Activated CD4-positive, alpha-beta memory T cell treated with anti-CD3 and anti-CD28 coated beads for 36 hours (primary cell): Measurements from ENCODE around the gene MYLIP. TPM values are rescaled to one million over a fixed set of nuclear protein-coding genes. Genes with fewer than 3 reads are reported as not detected.

Source experiments
- CTCF ChIA-PET: fragments of 350-600 bp; sonication (Branson Sonifier 250); formaldehyde crosslinking; loops from one replicate; lab custom pipeline; 2021; ENCODE audit warnings: antibody characterized with exemption, inconsistent platforms; lab: Charles Lee
- POLR2A ChIA-PET: fragments of 350-600 bp; sonication (Branson Sonifier 250); formaldehyde crosslinking; loops from one replicate; lab custom pipeline; 2021; ENCODE audit warnings: antibody characterized with exemption; lab: Charles Lee
- DNase-seq: peaks from one replicate; pipeline ENCODE4 v3.0.0-alpha.2; 2020
- H3K27ac Mint-ChIP-seq: one replicate; pipeline ENCODE4 v1.8.0; 2021; ENCODE audit warnings: mixed read lengths
- H3K27me3 Mint-ChIP-seq: one replicate; pipeline ENCODE4 v1.8.0; 2021; ENCODE audit warnings: mixed read lengths
- H3K36me3 Mint-ChIP-seq: one replicate; pipeline ENCODE4 v1.8.0; 2021; ENCODE audit warnings: mixed read lengths
- H3K4me1 Mint-ChIP-seq: one replicate; pipeline ENCODE4 v1.8.0; 2021; ENCODE audit warnings: low read depth, mixed read lengths
- H3K4me3 Mint-ChIP-seq: one replicate; pipeline ENCODE4 v1.8.0; 2021; ENCODE audit warnings: mild to moderate bottlenecking, mixed read lengths
- H3K9me3 Mint-ChIP-seq: one replicate; pipeline ENCODE4 v1.8.0; 2021; ENCODE audit warnings: mixed read lengths
- intact Hi-C: fragments of 100-400 bp; cut with micrococcal nuclease; formaldehyde crosslinking; loops from one replicate; pipeline ENCODE4 v1.15.1; 2023
- total RNA-seq, 2 experiments: library from RNA; stranded (reverse); gene quantifications; one replicate each; pipeline ENCODE4 v1.2.3, GENCODE V29; 2021

Gene MYLIP
- total RNA-seq, 2 experiments from 2014 or later: 11.4 TPM

DNA sequence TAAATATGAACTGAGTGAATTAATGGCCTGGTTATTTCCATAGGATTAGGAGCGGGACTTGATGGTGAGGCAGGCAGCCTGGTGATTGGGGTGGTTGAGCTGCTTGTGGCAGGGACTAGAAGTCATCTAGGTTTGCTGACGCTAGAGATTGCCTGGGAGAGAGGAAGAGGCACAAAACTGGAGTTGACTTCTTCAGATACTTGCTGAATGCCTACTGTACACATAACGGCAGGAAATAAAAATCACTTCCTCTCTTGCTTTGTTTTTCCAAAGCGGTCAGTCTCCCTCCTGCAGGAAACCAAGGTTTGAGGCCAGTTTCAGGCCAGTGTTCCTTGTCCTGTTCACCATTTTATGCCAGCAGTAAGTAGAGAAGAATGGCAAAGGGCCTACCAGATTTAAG lies 36.7 kb upstream of the MYLIP start:
- CTCF ChIA-PET: interaction anchor here (1.0 to 1.2 kb wide), 2 partner anchors 36 to 114 kb away, joined by 3 to 5 read pairs; partner anchors contain the start of gene MYLIP
- H3K27ac Mint-ChIP-seq: no peak overlapping the region
- H3K4me1 Mint-ChIP-seq: peaks cover 7% of the 10 kb centered on the region
- no peak overlapping the region for H3K4me3 Mint-ChIP-seq
- DNase-seq: no peak
- H3K27me3 Mint-ChIP-seq: peaks cover 11% of the 10 kb centered on the region
- intact Hi-C loops: no loop called here
- H3K36me3 Mint-ChIP-seq: no peaks in the 10 kb centered on the region
- H3K9me3 Mint-ChIP-seq: no peaks in the 10 kb centered on the region
- POLR2A ChIA-PET: no interaction called here

DNA sequence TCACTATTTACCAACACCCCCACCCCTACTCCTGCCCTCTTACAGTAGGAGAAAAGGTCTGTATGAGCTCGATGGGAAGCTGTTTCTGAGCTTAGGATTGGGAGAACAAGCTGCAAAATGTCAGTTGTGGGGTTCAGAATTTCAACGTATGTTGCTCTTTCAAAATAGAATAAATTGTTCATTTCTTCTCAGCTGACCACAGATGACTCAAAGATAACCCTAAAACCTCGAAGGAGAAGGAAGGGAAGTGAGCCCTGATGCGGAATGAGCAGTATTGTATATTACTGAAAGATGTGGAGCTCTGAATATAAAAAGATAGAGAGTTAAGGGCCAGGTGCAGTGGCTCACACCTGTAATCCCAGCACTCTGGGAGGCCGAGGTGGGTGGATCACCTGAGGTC lies 35.9 kb upstream of the MYLIP start:
- Mint-ChIP-seq H3K27me3 (peaks cover 9% of the 10 kb centered on the region), H3K9me3 (no peaks in the 10 kb centered on the region), H3K4me3 (no peak overlapping the region), H3K4me1 (peaks cover 7% of the 10 kb centered on the region), H3K36me3 (no peaks in the 10 kb centered on the region), H3K27ac (no peak overlapping the region)
- ChIA-PET CTCF (interaction anchor here (1.0 to 1.2 kb wide), 2 partner anchors 36 to 113 kb away, joined by 3 to 5 read pairs; partner anchors contain the start of gene MYLIP), POLR2A (no interaction called here)
- no peak for DNase-seq
- intact Hi-C loops: no loop called here

DNA sequence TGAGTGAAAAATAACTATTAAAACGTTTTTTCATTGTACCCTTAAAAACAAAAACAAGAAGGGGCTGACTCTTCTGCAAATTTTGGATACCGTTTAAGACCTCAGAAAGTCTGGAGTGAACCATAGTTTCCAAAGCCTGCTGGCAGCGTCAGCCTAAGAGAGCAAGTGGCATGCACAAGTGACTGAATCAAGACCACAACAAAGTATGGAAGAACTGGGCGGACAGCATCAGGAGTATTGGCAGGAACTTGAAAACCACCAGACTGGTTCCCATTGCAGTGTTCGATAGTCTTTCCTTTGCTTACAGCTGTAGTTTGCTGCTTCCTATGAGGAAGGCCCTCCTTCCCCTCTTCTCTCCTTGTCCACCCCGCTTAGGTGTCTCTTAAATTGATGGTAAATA lies 33.7 kb upstream of the MYLIP start:
- no peak overlapping the region for H3K27ac Mint-ChIP-seq

DNA sequence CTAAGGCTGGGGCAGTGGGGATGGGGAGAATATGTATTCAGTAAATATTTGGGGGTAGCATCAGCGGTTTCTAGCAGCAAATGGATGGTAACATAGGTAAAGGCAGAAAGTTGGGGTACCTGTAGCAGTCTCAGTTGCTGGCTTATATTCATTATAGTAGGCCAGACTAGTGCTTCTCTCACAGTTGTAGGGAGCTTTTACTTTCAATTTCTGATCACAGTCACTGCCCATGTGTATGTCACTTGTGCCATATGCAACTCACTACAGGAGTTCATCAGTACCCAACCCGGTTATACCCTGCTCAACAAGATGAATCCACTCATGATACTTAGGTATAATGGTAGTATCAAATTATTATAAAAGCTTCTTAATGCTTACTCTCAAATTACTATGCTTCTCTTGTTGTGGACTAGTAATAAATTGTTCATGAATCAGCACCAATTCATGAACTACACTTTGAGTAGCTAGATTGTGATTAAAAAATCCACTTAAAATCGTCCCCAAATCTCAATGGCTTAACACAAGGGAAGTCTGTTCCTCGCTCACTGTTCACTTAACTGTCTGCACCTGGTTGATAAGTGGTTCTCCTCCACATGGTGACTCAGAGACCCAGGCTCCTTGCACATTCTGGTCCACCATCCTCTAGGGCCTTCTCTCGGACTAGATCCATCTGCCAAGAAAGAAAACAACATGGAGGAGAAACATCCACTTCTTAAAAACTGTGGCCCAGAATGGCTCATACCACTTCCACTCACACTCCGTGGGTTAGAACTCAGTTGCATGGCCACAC lies 31.3 kb upstream of the MYLIP start:
- Mint-ChIP-seq H3K4me1 (no peaks in the 10 kb centered on the region), H3K9me3 (peaks cover 17% of the 10 kb centered on the region), H3K27ac (no peak overlapping the region), H3K4me3 (no peak overlapping the region), H3K27me3 (peaks cover 3% of the 10 kb centered on the region), H3K36me3 (no peaks in the 10 kb centered on the region)
- no peak for DNase-seq
- POLR2A ChIA-PET: no interaction called here
- intact Hi-C loops: no loop called here
- CTCF ChIA-PET: interaction anchor here (2.3 kb wide), 1 partner anchor 406 kb away, joined by 8 read pairs; no protein-coding TSS in a partner anchor

More for the DNA sequence above, 33.7 kb upstream of the MYLIP start:
- Mint-ChIP-seq H3K4me3 (no peak overlapping the region), H3K4me1 (no peaks in the 10 kb centered on the region), H3K9me3 (peaks cover 4% of the 10 kb centered on the region), H3K36me3 (no peaks in the 10 kb centered on the region), H3K27me3 (peaks cover 7% of the 10 kb centered on the region)
- ChIA-PET POLR2A (no interaction called here), CTCF (no interaction called here)
- no peak for DNase-seq
- intact Hi-C loops: no loop called here

DNA sequence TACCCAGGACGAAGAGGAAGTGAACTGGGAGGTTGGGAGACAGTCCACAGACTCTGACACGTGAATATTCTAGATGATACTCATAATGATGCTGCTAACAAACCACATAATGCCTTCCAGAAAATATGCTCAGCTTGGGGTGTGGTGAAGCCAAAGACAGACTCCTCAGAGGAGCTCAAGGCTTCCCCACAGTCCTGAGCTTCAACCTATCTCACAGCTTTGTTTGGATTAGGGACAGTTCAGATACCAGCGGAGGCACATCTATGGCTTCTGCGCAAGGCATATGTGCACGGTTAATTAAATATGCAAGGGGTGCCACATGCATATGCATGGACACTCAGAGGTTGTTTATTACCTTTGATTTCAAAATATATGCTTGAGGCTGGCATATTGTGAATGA lies 30.7 kb upstream of the MYLIP start:
- H3K27ac Mint-ChIP-seq: no peak overlapping the region
- no peaks in the 10 kb centered on the region for H3K36me3 Mint-ChIP-seq
- peaks cover 17% of the 10 kb centered on the region for H3K9me3 Mint-ChIP-seq
- H3K27me3 Mint-ChIP-seq: no peaks in the 10 kb centered on the region
- no peak for DNase-seq
- H3K4me1 Mint-ChIP-seq: no peaks in the 10 kb centered on the region
- CTCF ChIA-PET: interaction anchor here (2.3 kb wide), 1 partner anchor 407 kb away, joined by 8 read pairs; no protein-coding TSS in a partner anchor
- intact Hi-C loops: no loop called here
- H3K4me3 Mint-ChIP-seq: no peak overlapping the region
- POLR2A ChIA-PET: no interaction called here

DNA sequence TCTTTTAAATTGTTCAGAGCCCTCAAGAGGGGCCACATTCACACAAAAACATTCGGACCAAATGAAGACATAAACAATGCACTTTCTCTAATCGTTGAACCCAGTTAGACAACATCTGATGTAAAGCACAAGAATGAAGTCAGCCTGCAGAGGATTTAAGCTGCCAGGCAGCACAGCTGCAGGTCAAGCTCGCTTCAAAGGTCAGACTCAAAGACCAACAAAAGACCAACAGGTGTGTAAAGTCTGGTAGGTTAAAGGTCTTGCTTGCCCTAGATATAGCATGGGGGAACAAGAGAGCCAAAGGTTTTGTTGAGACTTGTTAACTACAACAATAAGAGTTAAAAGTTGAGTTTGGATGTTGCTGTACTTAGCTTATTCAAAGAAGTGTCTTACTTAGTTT lies 26.7 kb upstream of the MYLIP start:
- no peak overlapping the region for H3K4me3 Mint-ChIP-seq
- H3K27ac Mint-ChIP-seq: no peak overlapping the region
- peaks cover 2% of the 10 kb centered on the region for H3K27me3 Mint-ChIP-seq
- intact Hi-C loops: no loop called here
- H3K36me3 Mint-ChIP-seq: no peaks in the 10 kb centered on the region
- POLR2A ChIA-PET: no interaction called here
- CTCF ChIA-PET: interaction anchor here (1.2 kb wide), 1 partner anchor 26 kb away, joined by 4 read pairs; the partner anchor contains the start of gene MYLIP
- DNase-seq: no peak
- peaks cover 17% of the 10 kb centered on the region for H3K9me3 Mint-ChIP-seq
- H3K4me1 Mint-ChIP-seq: no peaks in the 10 kb centered on the region

DNA sequence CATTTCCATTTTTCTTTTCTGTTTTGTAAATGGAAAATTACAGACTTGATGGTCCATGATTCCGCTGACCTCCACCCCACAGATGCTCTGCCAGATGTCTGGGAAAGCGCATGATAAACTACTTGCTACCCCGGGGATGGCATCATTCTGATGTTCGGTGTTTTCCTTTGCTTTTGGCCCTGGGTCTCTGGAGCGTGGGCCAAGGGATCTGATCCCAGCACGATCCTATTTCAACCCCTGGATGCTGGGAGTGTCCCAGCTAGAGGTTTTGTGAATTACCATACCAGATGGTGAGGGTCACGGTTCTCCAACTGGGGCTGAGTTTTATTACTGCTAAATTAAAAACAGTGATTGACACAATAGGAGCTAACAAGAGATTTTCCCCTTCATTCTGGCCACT lies 25.2 kb upstream of the MYLIP start:
- no peak for DNase-seq
- Mint-ChIP-seq H3K4me3 (no peak overlapping the region), H3K27me3 (peaks cover 2% of the 10 kb centered on the region), H3K27ac (no peak overlapping the region), H3K4me1 (no peaks in the 10 kb centered on the region), H3K9me3 (peaks cover 17% of the 10 kb centered on the region), H3K36me3 (no peaks in the 10 kb centered on the region)
- intact Hi-C loops: no loop called here
- ChIA-PET CTCF (no interaction called here), POLR2A (no interaction called here)

DNA sequence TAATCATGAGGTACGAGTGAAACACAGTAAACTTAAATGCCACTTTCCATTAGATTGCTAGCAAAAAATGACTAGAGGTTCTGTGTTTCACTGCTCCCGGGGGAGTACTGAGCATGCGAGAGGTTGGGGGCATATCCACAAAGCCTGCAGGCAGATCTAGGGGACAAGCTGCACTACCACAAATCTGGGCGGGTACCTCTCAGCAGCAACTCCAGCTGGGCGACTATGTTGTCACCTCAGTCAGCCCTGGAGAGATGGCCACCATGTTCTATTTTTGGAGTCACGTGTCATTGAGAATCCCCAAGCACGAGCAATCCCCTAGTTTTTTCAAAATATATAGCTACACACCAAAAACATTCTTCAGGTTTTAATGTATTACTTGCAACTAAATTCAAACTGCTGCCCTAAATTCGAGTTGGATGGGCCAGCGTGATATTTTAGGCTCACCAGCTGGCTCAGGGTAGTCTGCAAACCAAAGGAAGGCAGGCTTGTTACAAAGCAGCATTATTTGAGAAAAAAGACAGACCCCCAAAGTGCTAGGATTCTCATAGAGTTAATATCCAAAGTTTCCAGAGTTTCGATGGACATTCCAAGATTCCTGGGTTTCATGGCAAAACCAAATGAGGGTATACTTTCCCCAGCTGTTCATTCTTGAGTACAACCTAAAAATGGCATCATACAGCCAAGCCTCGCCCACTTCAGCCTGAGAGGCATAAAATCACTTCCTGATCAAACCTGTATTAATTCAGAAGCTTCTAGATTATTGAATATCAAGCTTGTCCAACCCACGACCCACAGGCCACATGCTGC lies 24.1 kb upstream of the MYLIP start:
- intact Hi-C loops: no loop called here
- POLR2A ChIA-PET: no interaction called here
- no peak for DNase-seq
- H3K4me1 Mint-ChIP-seq: no peaks in the 10 kb centered on the region
- H3K9me3 Mint-ChIP-seq: peaks cover 17% of the 10 kb centered on the region
- H3K36me3 Mint-ChIP-seq: no peaks in the 10 kb centered on the region
- CTCF ChIA-PET: interaction anchor here (0.7 kb wide), 1 partner anchor 78 kb away, joined by 3 read pairs; no protein-coding TSS in a partner anchor
- H3K4me3 Mint-ChIP-seq: no peak overlapping the region
- no peak overlapping the region for H3K27ac Mint-ChIP-seq
- peaks cover 2% of the 10 kb centered on the region for H3K27me3 Mint-ChIP-seq

DNA sequence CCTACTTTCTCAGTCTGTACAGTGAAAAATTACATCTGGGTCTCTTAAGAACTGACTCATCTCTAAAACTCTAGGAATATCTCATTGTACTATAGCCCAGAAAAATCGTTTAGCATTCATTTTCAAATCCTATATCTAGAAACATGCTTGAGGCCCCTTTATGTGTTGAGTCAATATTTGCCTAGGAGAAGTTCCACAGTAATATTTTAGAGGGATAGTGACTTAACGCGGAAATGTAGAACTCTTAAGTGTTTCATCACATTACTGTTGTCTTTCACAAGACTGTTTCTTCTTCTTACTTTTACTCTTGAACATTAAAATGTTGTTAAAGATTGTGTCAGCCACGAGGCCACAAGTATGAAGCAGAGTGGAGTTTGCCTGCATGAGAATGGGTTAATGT lies 23.0 kb upstream of the MYLIP start:
- Mint-ChIP-seq H3K27me3 (peaks cover 2% of the 10 kb centered on the region), H3K27ac (no peak overlapping the region)
- CTCF ChIA-PET: interaction anchor here (0.7 kb wide), 1 partner anchor 77 kb away, joined by 3 read pairs; no protein-coding TSS in a partner anchor

DNA sequence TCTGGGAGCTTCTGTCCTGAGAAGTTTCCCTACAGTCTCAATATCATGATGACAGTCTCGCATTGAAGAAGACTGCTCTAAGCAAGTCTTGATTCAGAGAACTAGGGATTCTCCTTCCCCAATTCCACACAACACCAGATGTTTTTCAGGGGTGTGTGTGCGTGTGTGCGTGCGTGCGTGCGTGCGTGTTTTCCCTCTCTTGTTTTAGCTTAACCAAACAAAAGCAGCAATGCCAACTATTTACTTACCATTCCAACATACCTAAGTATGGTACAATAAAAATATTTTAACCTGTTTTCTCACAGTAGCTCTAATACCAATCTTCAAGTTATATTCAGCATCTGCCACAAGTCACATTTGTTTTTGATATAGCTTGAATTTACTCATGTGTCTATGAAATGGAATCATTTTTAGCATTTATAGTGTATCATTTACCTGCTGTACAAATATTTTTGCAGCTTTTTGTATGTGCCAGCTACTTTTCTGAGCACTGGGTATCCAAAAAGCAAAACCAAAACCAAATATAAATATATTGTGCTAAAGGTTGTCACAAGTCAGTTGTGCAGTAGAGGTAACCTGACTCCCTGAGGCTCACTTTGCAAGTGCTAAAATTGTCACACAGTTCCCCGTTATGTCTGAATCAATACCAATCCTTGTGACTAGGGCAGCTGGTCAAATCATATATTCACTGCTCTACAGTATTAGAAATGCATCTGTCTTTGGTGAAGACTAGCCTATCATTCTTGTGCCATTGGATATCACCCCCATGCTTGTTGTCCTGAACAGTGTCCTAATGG lies 21.7 kb upstream of the MYLIP start:
- Mint-ChIP-seq H3K27me3 (peaks cover 2% of the 10 kb centered on the region), H3K9me3 (no peaks in the 10 kb centered on the region), H3K4me1 (no peaks in the 10 kb centered on the region), H3K36me3 (no peaks in the 10 kb centered on the region), H3K4me3 (no peak overlapping the region), H3K27ac (no peak overlapping the region)
- CTCF ChIA-PET: no interaction called here
- POLR2A ChIA-PET: no interaction called here
- no peak for DNase-seq
- intact Hi-C loops: no loop called here

More for the DNA sequence above, 23.0 kb upstream of the MYLIP start:
- DNase-seq: no peak
- intact Hi-C loops: no loop called here
- peaks cover 7% of the 10 kb centered on the region for H3K9me3 Mint-ChIP-seq
- no peaks in the 10 kb centered on the region for H3K4me1 Mint-ChIP-seq
- POLR2A ChIA-PET: no interaction called here
- no peak overlapping the region for H3K4me3 Mint-ChIP-seq
- H3K36me3 Mint-ChIP-seq: no peaks in the 10 kb centered on the region

DNA sequence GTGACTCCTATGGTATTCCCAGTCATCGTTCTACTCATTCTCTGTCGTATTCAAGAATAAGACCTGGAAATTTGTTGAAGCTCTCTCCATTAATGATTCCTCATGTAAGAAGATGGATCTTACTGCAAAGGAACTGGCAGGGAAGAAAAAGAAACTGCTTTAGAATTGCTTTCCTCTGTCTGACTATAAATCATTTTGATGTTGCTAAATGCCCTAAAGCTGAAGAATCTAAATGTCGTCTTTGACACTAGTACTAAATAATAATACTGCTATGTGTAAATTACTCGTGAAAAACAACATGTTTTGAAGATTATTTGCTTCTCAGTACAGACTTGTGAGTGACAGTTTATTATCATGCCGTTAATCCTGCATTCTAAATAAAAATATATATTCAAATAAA lies 20.5 kb upstream of the MYLIP start:
- POLR2A ChIA-PET: no interaction called here
- DNase-seq: no peak
- intact Hi-C loops: no loop called here
- no peaks in the 10 kb centered on the region for H3K9me3 Mint-ChIP-seq
- H3K4me3 Mint-ChIP-seq: no peak overlapping the region
- H3K4me1 Mint-ChIP-seq: no peaks in the 10 kb centered on the region
- CTCF ChIA-PET: no interaction called here
- H3K36me3 Mint-ChIP-seq: no peaks in the 10 kb centered on the region
- peaks cover 2% of the 10 kb centered on the region for H3K27me3 Mint-ChIP-seq
- no peak overlapping the region for H3K27ac Mint-ChIP-seq
